ENCODE results near the gene OTOS. TPM values are rescaled to one million over a fixed set of nuclear protein-coding genes. Genes with fewer than 3 reads are reported as not detected.

Gene OTOS
- total RNA-seq, 1 donor from 2014 or later, result not detected

- DNase-seq (ENCODE audit: extremely low read depth, low read depth, low spot score), result no peak
Observed at GRCh38 chr2:240123821-240124650, 16.4 kb downstream of the OTOS start.

DNA sequence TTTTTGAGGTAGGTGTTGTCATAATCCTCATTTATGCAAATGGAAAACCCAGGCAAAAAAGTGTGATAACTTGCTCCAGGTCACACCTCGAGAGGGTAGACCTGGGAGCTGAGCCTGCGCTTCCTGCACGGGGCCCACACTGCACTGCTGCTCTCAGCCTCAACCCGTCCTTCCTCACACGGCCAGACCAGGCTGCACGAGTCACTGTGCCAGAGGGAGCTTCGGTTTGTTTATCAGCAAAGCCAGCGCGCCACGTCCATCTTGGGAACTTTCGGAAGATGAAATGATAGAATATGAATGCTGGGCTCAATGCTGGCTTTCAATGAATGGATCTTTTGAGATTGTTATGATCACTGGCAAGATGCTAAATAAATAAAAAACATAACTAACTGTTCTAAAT is 18.8 kb downstream of the OTOS start:
- DNase-seq (ENCODE audit: extremely low read depth, low read depth, low spot score), result no peak

GRCh38 chr2:240121190-240121589 is 19.3 kb downstream of the OTOS start:
- DNase-seq (ENCODE audit: extremely low read depth, low read depth, low spot score), result no peak

GRCh38 chr2:240114233-240114632 is 26.2 kb downstream of the OTOS start:
- no peak for DNase-seq (ENCODE audit: extremely low read depth, low read depth, low spot score)

- DNase-seq (ENCODE audit: extremely low read depth, low read depth, low spot score), result no peak
Observed at GRCh38 chr2:240112914-240113690, 27.4 kb downstream of the OTOS start.

- no peak for DNase-seq (ENCODE audit: extremely low read depth, low read depth, low spot score)
Observed at GRCh38 chr2:240111253-240111652, 29.2 kb downstream of the OTOS start.

GRCh38 chr2:240109386-240109785 is 31.1 kb downstream of the OTOS start:
- DNase-seq (ENCODE audit: extremely low read depth, low read depth, low spot score), result no peak

DNA sequence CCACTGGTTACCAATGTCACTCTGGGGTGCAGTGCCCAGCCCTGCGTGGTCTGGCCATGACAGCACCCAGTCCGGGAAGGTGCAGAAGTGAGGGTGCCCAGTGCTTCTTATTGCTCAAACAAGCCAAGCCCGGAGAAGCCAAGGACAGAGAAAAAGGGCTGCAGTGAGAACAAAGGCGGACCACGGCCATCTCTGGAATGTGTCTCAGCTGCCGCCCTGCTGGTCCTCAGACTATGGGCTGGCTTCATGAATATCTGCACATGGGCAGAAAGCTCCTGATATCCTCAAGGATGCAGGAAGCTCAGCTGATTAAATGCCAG is 33.0 kb downstream of the OTOS start:
- no peak for DNase-seq (ENCODE audit: extremely low read depth, low read depth, low spot score)

- no peak for DNase-seq (ENCODE audit: extremely low read depth, low read depth, low spot score)
Observed at GRCh38 chr2:240106765-240107476, 33.5 kb downstream of the OTOS start.

- no peak for DNase-seq (ENCODE audit: extremely low read depth, low read depth, low spot score)
Observed at GRCh38 chr2:240105982-240106381, 34.5 kb downstream of the OTOS start.

- no peak for DNase-seq (ENCODE audit: extremely low read depth, low read depth, low spot score)
Observed at GRCh38 chr2:240103136-240103535, 37.3 kb downstream of the OTOS start.

DNA sequence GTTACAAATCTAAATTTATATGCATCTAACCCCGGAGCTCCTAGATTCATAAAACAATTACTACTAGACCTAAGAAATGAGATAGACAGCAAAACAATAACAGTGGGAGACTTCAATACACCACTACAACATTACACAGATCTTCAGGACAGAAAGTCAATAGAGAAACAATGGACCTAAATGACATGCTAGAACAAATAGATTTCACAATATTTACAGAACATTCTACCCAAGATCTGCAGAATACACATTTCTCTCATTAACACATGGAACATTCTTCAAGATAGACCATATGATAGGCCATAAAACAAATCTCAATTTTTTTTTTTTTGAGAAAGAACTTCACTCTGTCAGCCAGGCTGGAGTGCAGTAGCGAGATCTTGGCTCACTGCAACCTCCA is 42.1 kb downstream of the OTOS start:
- DNase-seq (ENCODE audit: extremely low read depth, low read depth, low spot score), result no peak

DNA sequence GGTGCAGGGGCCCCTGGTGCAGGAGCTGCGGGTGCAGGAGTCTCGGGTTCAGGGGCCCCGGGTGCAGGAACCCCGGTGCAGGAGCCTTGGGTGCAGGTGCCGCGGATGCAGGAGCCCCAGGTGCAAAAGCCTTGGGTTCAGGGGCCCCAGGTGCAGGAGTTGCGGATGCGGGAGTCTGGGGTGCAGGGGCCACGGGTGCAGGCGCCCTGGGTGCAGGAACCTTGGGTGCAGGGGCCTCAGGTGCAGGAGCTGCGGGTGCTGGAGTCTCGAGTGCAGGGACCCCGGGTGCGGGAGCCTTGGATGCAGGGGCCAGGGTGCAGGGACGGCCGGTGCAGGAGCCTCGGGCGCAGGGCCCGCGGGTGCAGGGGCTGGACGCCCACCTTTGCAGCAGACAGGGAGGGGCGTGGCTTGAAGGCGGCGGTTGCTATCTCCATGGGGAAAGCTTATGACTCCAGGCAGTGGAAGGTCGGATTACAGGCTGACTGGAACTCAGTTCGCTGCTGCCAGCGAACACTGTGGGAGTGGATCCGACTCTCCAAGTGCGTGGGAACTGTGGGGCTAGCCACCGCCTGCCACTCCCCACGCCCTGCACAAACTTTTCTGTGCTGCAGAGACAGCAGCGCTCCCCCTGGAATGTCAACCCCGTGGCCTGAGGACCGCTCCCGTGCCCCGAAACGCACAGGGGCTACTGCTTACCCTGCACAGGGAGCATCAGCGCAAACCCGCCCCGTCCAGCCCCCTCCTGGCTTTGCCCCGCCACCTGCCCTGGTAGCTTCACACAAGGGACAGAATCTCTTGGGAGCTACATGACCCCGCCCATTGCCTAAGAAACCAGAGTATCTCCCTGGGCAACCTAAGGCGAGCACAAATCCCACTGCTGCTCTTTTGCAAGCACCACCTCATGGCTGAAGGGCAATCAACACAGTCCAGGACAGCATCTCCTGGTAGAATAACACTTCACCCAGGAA is 44.6 kb downstream of the OTOS start:
- DNase-seq (ENCODE audit: extremely low read depth, low read depth, low spot score), result no peak

DNA sequence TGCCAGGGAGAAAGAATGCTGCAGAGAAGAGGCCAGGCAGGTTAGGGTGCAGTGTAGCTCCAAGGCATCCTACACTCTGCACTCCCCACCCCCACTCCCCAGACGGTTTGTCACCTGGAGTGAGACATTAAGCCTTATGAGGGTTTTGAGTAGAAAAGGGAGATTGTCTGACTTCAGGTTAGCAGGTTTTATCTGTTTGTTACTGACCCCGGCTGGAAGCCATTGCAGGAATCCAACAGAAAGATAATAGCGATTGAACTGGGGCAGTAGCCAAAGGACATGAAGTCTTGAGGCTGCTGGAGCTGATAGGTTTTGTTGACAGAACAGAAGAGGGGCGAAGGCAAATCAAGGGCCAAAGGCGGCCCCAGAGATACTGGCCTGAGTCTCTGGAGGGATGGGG is 51.2 kb downstream of the OTOS start:
- no peak for DNase-seq (ENCODE audit: extremely low read depth, low read depth, low spot score)

Other genes starting within 250 kb of the OTOS start
- gene NDUFA10, start 115.3 kb downstream of the OTOS start, total RNA-seq, result 98.9 and 141 TPM in 2 replicates
- not detected in 2 replicates for gene OR6B2, start 110.2 kb downstream of the OTOS start, total RNA-seq
- not detected in 2 replicates for gene OR6B3, start 87.1 kb downstream of the OTOS start, total RNA-seq
- 216 and 240 TPM in 2 replicates for gene COPS9, start 4.4 kb downstream of the OTOS start, total RNA-seq